Hepatocyte (in vitro differentiated cells): ENCODE measurements around the gene FGF10. TPM values are rescaled to one million over a fixed set of nuclear protein-coding genes. Genes with fewer than 3 reads are reported as not detected.

Experiments used
- DNase-seq: peaks from one replicate; pipeline ENCODE4 v3.0.0-alpha.2; 2016; ENCODE audit warnings: low spot score
- H2AFZ ChIP-seq: fragments of 200-600 bp; sonication (generic); 2 replicates; pipeline ENCODE4 v1.6.0; 2016; ENCODE audit warnings: antibody characterized with exemption, mild to moderate bottlenecking
- H3K27ac ChIP-seq: fragments of 200-600 bp; sonication (generic); 2 replicates; pipeline ENCODE4 v1.5.1; 2016; ENCODE audit warnings: mild to moderate bottlenecking
- H3K27me3 ChIP-seq: fragments of 200-600 bp; sonication (generic); 2 replicates; pipeline ENCODE4 v1.6.1; 2016
- H3K36me3 ChIP-seq: fragments of 200-600 bp; sonication (generic); replicated peaks from 2 replicates; pipeline ENCODE4 v1.5.1; 2016; ENCODE audit warnings: low read depth; ENCODE audit not compliant: insufficient read depth
- H3K4me1 ChIP-seq: fragments of 200-600 bp; sonication (generic); 2 replicates; pipeline ENCODE4 v1.5.1; 2016; ENCODE audit warnings: mild to moderate bottlenecking, moderate library complexity; ENCODE audit not compliant: insufficient read depth
- H3K4me2 ChIP-seq: fragments of 200-600 bp; sonication (generic); 2 replicates; pipeline ENCODE4 v1.6.0; 2016
- H3K4me3 ChIP-seq: fragments of 200-600 bp; sonication (generic); 2 replicates; pipeline ENCODE4 v1.5.1; 2016; ENCODE audit warnings: mild to moderate bottlenecking
- H3K79me2 ChIP-seq: fragments of 200-600 bp; sonication (generic); 2 replicates; pipeline ENCODE4 v1.6.0; 2017; ENCODE audit warnings: mild to moderate bottlenecking
- H3K9me2 ChIP-seq: fragments of 200-600 bp; sonication (generic); replicated peaks from 2 replicates; pipeline ENCODE4 v1.6.0; 2017; ENCODE audit warnings: mild to moderate bottlenecking; ENCODE audit not compliant: insufficient read depth
- H3K9me3 ChIP-seq: fragments of 200-600 bp; sonication (generic); 2 replicates; pipeline ENCODE4 v1.5.1; 2016; ENCODE audit warnings: low read depth, mild to moderate bottlenecking
- H4K20me1 ChIP-seq: fragments of 200-600 bp; sonication (generic); 2 replicates; pipeline ENCODE4 v1.6.0; 2016; ENCODE audit warnings: mild to moderate bottlenecking; ENCODE audit not compliant: insufficient read depth, poor library complexity, severe bottlenecking
- CTCF ChIP-seq: fragments of 200-600 bp; sonication (generic); IDR thresholded peaks from 2 replicates; pipeline ENCODE4 v1.5.1; 2016; ENCODE audit warnings: antibody characterized with exemption, mild to moderate bottlenecking; ENCODE audit not compliant: poor library complexity
- EZH2 ChIP-seq: fragments of 200-600 bp; sonication (generic); IDR thresholded peaks from 2 replicates; pipeline ENCODE4 v1.6.1; 2016; ENCODE audit warnings: antibody characterized with exemption, mild to moderate bottlenecking, borderline replicate concordance
- EZH2phosphoT487 ChIP-seq: fragments of 200-600 bp; sonication (generic); IDR thresholded peaks from one replicate; pipeline ENCODE4 v1.6.1; 2018; ENCODE audit warnings: antibody characterized with exemption, mild to moderate bottlenecking, low read depth, moderate library complexity; ENCODE audit not compliant: unreplicated experiment, severe bottlenecking
- WGBS: methylation state at CpG from one replicate; pipeline ENCODE4 v1.1.6; 2016; ENCODE audit warnings: low lambda C conversion rate; ENCODE audit errors: missing lambda C conversion rate; 5-methylcytosine and 5-hydroxymethylcytosine counted together
- polyA plus RNA-seq: library from polyadenylated mRNA; unstranded; fragments of >200 nt; fragmentation: Nextera tagmentation; extraction: Ambion mirVana; gene quantifications from 2 replicates; pipeline ENCODE4 v1.2.1, GENCODE V29; 2016
- total RNA-seq: library from RNA; depleted of rRNA; stranded (reverse); fragments of >200 nt; gene quantifications from 2 replicates; pipeline ENCODE4 v1.2.3, GENCODE V29; 2014

The FGF10 gene
- total and polyA plus RNA-seq, 2 experiments from 2014 or later, result 5.1 to 6.1 TPM

- Histone ChIP-seq H2AFZ (no peak overlapping the region), H3K4me3 (no peak overlapping the region), H3K79me2 (no peaks in the 10 kb centered on the region), H4K20me1 (no peaks in the 10 kb centered on the region), H3K27ac (no peak overlapping the region), H3K36me3 (no peaks in the 10 kb centered on the region), H3K9me2 (no peaks in the 10 kb centered on the region), H3K9me3 (no peaks in the 10 kb centered on the region), H3K4me1 (peaks cover 6% of the 10 kb centered on the region), H3K27me3 (no peaks in the 10 kb centered on the region), H3K4me2 (no peak overlapping the region)
- TF ChIP-seq CTCF (no peak), EZH2 (no peak), EZH2phosphoT487 (no peak)
- DNase-seq, result peak; percentile 21
- WGBS, result 36% methylated on average over 2 of the region's 2 CpGs
Measured at GRCh38 chr5:44365345-44365744, 23.9 kb downstream of the FGF10 start.

DNA sequence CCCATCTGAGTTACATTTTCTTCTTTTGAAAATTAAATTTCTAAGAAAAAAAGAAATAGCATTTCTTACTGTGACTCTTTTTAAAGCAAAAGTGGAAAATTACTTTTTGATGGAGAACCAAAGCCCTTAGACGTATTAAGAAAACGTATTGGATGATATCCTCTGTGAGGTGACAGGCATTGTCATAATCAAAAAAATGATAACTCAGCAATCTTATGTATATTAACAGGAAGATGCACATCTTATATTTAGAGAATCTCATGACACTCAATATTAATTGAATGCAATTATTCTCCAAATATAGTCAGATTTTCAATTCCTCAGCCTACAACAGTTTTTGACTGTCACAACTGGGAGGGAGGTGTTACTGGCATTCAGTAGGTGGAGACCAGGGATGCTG, 25.1 kb downstream of the FGF10 start:
- no peaks in the 10 kb centered on the region for H3K79me2 ChIP-seq
- no peaks in the 10 kb centered on the region for H3K9me2 ChIP-seq
- H3K9me3 ChIP-seq, result no peaks in the 10 kb centered on the region
- H3K36me3 ChIP-seq, result no peaks in the 10 kb centered on the region
- H3K4me2 ChIP-seq, result no peak overlapping the region
- H3K4me3 ChIP-seq, result no peak overlapping the region
- DNase-seq, result no peak
- TF ChIP-seq EZH2 (no peak), CTCF (no peak), EZH2phosphoT487 (no peak)
- H3K4me1 ChIP-seq, result peaks cover 6% of the 10 kb centered on the region
- no peaks in the 10 kb centered on the region for H4K20me1 ChIP-seq
- 98% methylated on average over 2 of the region's 2 CpGs for WGBS
- no peaks in the 10 kb centered on the region for H3K27me3 ChIP-seq
- H2AFZ ChIP-seq, result no peak overlapping the region
- no peak overlapping the region for H3K27ac ChIP-seq

- H3K27ac ChIP-seq, result no peak overlapping the region
- 95% methylated on average over 1 of the region's 1 CpG for WGBS
- H3K9me2 ChIP-seq, result no peaks in the 10 kb centered on the region
- no peaks in the 10 kb centered on the region for H4K20me1 ChIP-seq
- no peak for TF ChIP-seq CTCF
- no peak for TF ChIP-seq EZH2
- no peak for TF ChIP-seq EZH2phosphoT487
- DNase-seq, result no peak
- H3K9me3 ChIP-seq, result no peaks in the 10 kb centered on the region
- H3K27me3 ChIP-seq, result no peaks in the 10 kb centered on the region
- no peaks in the 10 kb centered on the region for H3K36me3 ChIP-seq
- H3K4me3 ChIP-seq, result no peak overlapping the region
- H3K79me2 ChIP-seq, result no peaks in the 10 kb centered on the region
- H2AFZ ChIP-seq, result no peak overlapping the region
- peaks cover 6% of the 10 kb centered on the region for H3K4me1 ChIP-seq
- no peak overlapping the region for H3K4me2 ChIP-seq
Measured at GRCh38 chr5:44361342-44362001, 27.7 kb downstream of the FGF10 start.

- Histone ChIP-seq H3K36me3 (no peaks in the 10 kb centered on the region), H3K79me2 (no peaks in the 10 kb centered on the region), H4K20me1 (no peaks in the 10 kb centered on the region), H3K9me2 (no peaks in the 10 kb centered on the region), H2AFZ (no peak overlapping the region), H3K9me3 (no peaks in the 10 kb centered on the region), H3K4me3 (no peak overlapping the region), H3K4me2 (no peak overlapping the region), H3K27ac (no peak overlapping the region), H3K4me1 (peaks cover 6% of the 10 kb centered on the region), H3K27me3 (no peaks in the 10 kb centered on the region)
- no peak for DNase-seq
- TF ChIP-seq CTCF (no peak), EZH2phosphoT487 (no peak), EZH2 (no peak)
Measured at GRCh38 chr5:44360919-44361318, 28.3 kb downstream of the FGF10 start.
